WTC11 (cell line): ENCODE data around the gene MMP3. TPM values are rescaled to one million over a fixed set of nuclear protein-coding genes. Genes with fewer than 3 reads are reported as not detected.

Source experiments
- ATAC-seq: fragments of 200-7000 bp; cut with Tn5 transposase; 2 replicates; pipeline ENCODE4 v1.10.0; 2021; ENCODE audit warnings: mild to moderate bottlenecking, moderate library complexity
- CTCF ChIA-PET: fragments of 300-600 bp; sonication (Branson Sonifier 250); formaldehyde crosslinking; loops from one replicate; lab custom pipeline; 2021; ENCODE audit warnings: antibody characterized with exemption; lab: Charles Lee
- POLR2A ChIA-PET: fragments of 350-600 bp; sonication (Branson Sonifier 250); formaldehyde crosslinking; loops from one replicate; lab custom pipeline; 2021; ENCODE audit warnings: antibody characterized with exemption; lab: Charles Lee
- DNase-seq: peaks from one replicate; pipeline ENCODE4 v3.0.0; 2021; ENCODE audit warnings: low spot score
- H3K27ac Mint-ChIP-seq: 2 replicates; pipeline ENCODE4 v1.8.0; 2021; ENCODE audit warnings: mixed read lengths
- H3K27me3 Mint-ChIP-seq: 2 replicates; pipeline ENCODE4 v1.8.0; 2021; ENCODE audit warnings: low read depth, mild to moderate bottlenecking, moderate library complexity, mixed read lengths
- H3K36me3 Mint-ChIP-seq: 2 replicates; pipeline ENCODE4 v1.8.0; 2021; ENCODE audit warnings: mixed read lengths
- H3K4me1 Mint-ChIP-seq: 2 replicates; pipeline ENCODE4 v1.8.0; 2022; ENCODE audit warnings: mixed read lengths
- H3K4me3 Mint-ChIP-seq: 2 replicates; pipeline ENCODE4 v1.8.0; 2021; ENCODE audit warnings: mild to moderate bottlenecking, moderate library complexity, mixed read lengths
- H3K9me3 Mint-ChIP-seq: 2 replicates; pipeline ENCODE4 v1.8.0; 2021; ENCODE audit warnings: mixed read lengths
- ATF1 ChIP-seq: sonication (generic); formaldehyde crosslinking; IDR thresholded peaks from 2 replicates; pipeline ENCODE4 v1.8.1; 2023; ENCODE audit warnings: mild to moderate bottlenecking, moderate library complexity, missing genetic modification reagents
- CBFB ChIP-seq: sonication (generic); formaldehyde crosslinking; IDR thresholded peaks from 2 replicates; pipeline ENCODE4 v1.8.1; 2022; ENCODE audit warnings: mild to moderate bottlenecking, low read depth, missing genetic modification reagents
- CREB1 ChIP-seq: sonication (generic); formaldehyde crosslinking; IDR thresholded peaks from 2 replicates; pipeline ENCODE4 v1.8.0; 2023; ENCODE audit warnings: mild to moderate bottlenecking, missing genetic modification reagents
- ETV6 ChIP-seq: sonication (generic); formaldehyde crosslinking; IDR thresholded peaks from 2 replicates; pipeline ENCODE4 v1.8.1; 2022; ENCODE audit warnings: mild to moderate bottlenecking, missing genetic modification reagents
- GTF2I ChIP-seq: fragments of 250-450 bp; sonication (Bioruptor Pico); conservative IDR thresholded peaks from 2 replicates; pipeline ENCODE4 v1.4.0; 2021; ENCODE audit warnings: mild to moderate bottlenecking
- NFYB ChIP-seq: sonication (generic); formaldehyde crosslinking; conservative IDR thresholded peaks from 2 replicates; pipeline ENCODE4 v1.8.0; 2022; ENCODE audit warnings: low read depth, missing genetic modification reagents
- NR3C1 ChIP-seq: sonication (generic); formaldehyde crosslinking; conservative IDR thresholded peaks from 2 replicates; pipeline ENCODE4 v1.8.1; 2023; ENCODE audit warnings: low read depth, mild to moderate bottlenecking, missing genetic modification reagents
- OVOL2 ChIP-seq: fragments of 250-450 bp; sonication (Bioruptor Pico); IDR thresholded peaks from 2 replicates; pipeline ENCODE4 v1.9.0; 2021; ENCODE audit warnings: mild to moderate bottlenecking, borderline replicate concordance
- RELA ChIP-seq: sonication (generic); formaldehyde crosslinking; IDR thresholded peaks from 2 replicates; pipeline ENCODE4 v1.8.1; 2022; ENCODE audit warnings: missing genetic modification reagents, mild to moderate bottlenecking, borderline replicate concordance
- RORB ChIP-seq: fragments of 250-450 bp; sonication (Bioruptor Pico); IDR thresholded peaks from 2 replicates; pipeline ENCODE4 v1.9.0; 2021; ENCODE audit warnings: mild to moderate bottlenecking
- TEAD4 ChIP-seq: sonication (generic); formaldehyde crosslinking; IDR thresholded peaks from 2 replicates; pipeline ENCODE4 v1.8.0; 2022; ENCODE audit warnings: mild to moderate bottlenecking, missing genetic modification reagents
- ZNF263 ChIP-seq: sonication (generic); formaldehyde crosslinking; IDR thresholded peaks from 2 replicates; pipeline ENCODE4 v1.8.1; 2022; ENCODE audit warnings: low read depth, mild to moderate bottlenecking, moderate library complexity, missing genetic modification reagents
- ZNF396 ChIP-seq: fragments of 250-450 bp; sonication (Bioruptor Pico); IDR thresholded peaks from 2 replicates; pipeline ENCODE4 v1.8.0; 2021; ENCODE audit warnings: mild to moderate bottlenecking, moderate library complexity, borderline replicate concordance
- ZNF423 ChIP-seq: fragments of 250-450 bp; sonication (Bioruptor Pico); IDR thresholded peaks from 2 replicates; pipeline ENCODE4 v2.1.2; 2022; ENCODE audit warnings: mild to moderate bottlenecking, moderate library complexity
- total RNA-seq: library from RNA; stranded (reverse); gene quantifications from 3 replicates; pipeline ENCODE4 v1.2.3, GENCODE V29; 2021
- TF ChIP-seq, protein P1 (sequence below): sonication (generic); formaldehyde crosslinking; IDR thresholded peaks from 2 replicates; pipeline ENCODE4 v1.8.1; 2023; ENCODE audit warnings: mild to moderate bottlenecking, missing genetic modification reagents, moderate library complexity
- TF ChIP-seq, protein P2 (sequence below): sonication (generic); formaldehyde crosslinking; IDR thresholded peaks from 2 replicates; pipeline ENCODE4 v1.8.1; 2023; ENCODE audit warnings: mild to moderate bottlenecking, moderate library complexity, missing genetic modification reagents
- TF ChIP-seq, protein P3 (sequence below): sonication (generic); formaldehyde crosslinking; IDR thresholded peaks from 2 replicates; pipeline ENCODE4 v1.8.1; 2022; ENCODE audit warnings: mild to moderate bottlenecking, missing genetic modification reagents, moderate library complexity, borderline replicate concordance
- TF ChIP-seq, protein P4 (sequence below): sonication (generic); formaldehyde crosslinking; IDR thresholded peaks from 2 replicates; pipeline ENCODE4 v1.8.0; 2023; ENCODE audit warnings: mild to moderate bottlenecking, missing genetic modification reagents
- TF ChIP-seq, protein P5 (sequence below): sonication (generic); formaldehyde crosslinking; IDR thresholded peaks from 2 replicates; pipeline ENCODE4 v1.8.1; 2023; ENCODE audit warnings: mild to moderate bottlenecking, missing genetic modification reagents, borderline replicate concordance
- TF ChIP-seq, protein P6 (sequence below): sonication (generic); formaldehyde crosslinking; IDR thresholded peaks from 2 replicates; pipeline ENCODE4 v1.8.1; 2022; ENCODE audit warnings: mild to moderate bottlenecking, moderate library complexity, missing genetic modification reagents
- TF ChIP-seq, protein P7 (sequence below): sonication (generic); formaldehyde crosslinking; IDR thresholded peaks from 2 replicates; pipeline ENCODE4 v1.8.0; 2022; ENCODE audit warnings: mild to moderate bottlenecking, missing genetic modification reagents
- TF ChIP-seq, protein P8 (sequence below): sonication (generic); formaldehyde crosslinking; IDR thresholded peaks from 2 replicates; pipeline ENCODE4 v1.8.0; 2023; ENCODE audit warnings: missing genetic modification reagents

Gene MMP3
- total RNA-seq, 1 experiment from 2014 or later = not detected

DNA sequence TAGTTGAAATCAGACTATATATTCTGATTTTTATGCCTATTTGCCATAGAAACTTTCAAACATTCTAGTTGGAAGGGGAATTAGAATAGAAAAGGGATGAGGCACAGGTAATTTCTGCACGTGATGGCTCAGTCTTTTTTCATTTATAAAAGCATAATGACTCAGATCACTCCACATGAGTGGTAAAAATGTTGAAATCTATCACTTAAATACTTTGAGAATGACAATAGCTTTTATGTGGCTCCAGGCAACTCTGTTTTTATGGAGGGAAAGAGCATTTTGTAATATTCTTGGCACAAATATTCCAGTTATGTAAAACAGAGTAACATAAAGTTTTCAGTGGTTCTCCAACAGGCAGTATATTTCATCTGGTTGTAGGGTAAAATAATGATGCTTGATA, 5.9 kb upstream of the MMP3 start (continued):
- TF ChIP-seq, protein P1, sequence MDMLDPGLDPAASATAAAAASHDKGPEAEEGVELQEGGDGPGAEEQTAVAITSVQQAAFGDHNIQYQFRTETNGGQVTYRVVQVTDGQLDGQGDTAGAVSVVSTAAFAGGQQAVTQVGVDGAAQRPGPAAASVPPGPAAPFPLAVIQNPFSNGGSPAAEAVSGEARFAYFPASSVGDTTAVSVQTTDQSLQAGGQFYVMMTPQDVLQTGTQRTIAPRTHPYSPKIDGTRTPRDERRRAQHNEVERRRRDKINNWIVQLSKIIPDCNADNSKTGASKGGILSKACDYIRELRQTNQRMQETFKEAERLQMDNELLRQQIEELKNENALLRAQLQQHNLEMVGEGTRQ (CRISPR knock-in tag) = no peak
- TF ChIP-seq GTF2I (no peak), CREB1 (no peak), ATF1 (no peak), RELA (CRISPR knock-in tag) (no peak), TEAD4 (CRISPR knock-in tag) (no peak), RORB (CRISPR knock-in tag) (no peak)
- TF ChIP-seq, protein P2, sequence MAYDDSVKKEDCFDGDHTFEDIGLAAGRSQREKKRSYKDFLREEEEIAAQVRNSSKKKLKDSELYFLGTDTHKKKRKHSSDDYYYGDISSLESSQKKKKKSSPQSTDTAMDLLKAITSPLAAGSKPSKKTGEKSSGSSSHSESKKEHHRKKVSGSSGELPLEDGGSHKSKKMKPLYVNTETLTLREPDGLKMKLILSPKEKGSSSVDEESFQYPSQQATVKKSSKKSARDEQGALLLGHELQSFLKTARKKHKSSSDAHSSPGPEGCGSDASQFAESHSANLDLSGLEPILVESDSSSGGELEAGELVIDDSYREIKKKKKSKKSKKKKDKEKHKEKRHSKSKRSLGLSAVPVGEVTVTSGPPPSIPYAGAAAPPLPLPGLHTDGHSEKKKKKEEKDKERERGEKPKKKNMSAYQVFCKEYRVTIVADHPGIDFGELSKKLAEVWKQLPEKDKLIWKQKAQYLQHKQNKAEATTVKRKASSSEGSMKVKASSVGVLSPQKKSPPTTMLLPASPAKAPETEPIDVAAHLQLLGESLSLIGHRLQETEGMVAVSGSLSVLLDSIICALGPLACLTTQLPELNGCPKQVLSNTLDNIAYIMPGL = no peak
- TF ChIP-seq, protein P3, sequence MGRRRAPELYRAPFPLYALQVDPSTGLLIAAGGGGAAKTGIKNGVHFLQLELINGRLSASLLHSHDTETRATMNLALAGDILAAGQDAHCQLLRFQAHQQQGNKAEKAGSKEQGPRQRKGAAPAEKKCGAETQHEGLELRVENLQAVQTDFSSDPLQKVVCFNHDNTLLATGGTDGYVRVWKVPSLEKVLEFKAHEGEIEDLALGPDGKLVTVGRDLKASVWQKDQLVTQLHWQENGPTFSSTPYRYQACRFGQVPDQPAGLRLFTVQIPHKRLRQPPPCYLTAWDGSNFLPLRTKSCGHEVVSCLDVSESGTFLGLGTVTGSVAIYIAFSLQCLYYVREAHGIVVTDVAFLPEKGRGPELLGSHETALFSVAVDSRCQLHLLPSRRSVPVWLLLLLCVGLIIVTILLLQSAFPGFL (CRISPR knock-in tag) = no peak
- TF ChIP-seq, protein P4, sequence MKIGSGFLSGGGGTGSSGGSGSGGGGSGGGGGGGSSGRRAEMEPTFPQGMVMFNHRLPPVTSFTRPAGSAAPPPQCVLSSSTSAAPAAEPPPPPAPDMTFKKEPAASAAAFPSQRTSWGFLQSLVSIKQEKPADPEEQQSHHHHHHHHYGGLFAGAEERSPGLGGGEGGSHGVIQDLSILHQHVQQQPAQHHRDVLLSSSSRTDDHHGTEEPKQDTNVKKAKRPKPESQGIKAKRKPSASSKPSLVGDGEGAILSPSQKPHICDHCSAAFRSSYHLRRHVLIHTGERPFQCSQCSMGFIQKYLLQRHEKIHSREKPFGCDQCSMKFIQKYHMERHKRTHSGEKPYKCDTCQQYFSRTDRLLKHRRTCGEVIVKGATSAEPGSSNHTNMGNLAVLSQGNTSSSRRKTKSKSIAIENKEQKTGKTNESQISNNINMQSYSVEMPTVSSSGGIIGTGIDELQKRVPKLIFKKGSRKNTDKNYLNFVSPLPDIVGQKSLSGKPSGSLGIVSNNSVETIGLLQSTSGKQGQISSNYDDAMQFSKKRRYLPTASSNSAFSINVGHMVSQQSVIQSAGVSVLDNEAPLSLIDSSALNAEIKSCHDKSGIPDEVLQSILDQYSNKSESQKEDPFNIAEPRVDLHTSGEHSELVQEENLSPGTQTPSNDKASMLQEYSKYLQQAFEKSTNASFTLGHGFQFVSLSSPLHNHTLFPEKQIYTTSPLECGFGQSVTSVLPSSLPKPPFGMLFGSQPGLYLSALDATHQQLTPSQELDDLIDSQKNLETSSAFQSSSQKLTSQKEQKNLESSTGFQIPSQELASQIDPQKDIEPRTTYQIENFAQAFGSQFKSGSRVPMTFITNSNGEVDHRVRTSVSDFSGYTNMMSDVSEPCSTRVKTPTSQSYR (CRISPR knock-in tag) = no peak
- TF ChIP-seq, all 79 proteins: peak for 0

DNA sequence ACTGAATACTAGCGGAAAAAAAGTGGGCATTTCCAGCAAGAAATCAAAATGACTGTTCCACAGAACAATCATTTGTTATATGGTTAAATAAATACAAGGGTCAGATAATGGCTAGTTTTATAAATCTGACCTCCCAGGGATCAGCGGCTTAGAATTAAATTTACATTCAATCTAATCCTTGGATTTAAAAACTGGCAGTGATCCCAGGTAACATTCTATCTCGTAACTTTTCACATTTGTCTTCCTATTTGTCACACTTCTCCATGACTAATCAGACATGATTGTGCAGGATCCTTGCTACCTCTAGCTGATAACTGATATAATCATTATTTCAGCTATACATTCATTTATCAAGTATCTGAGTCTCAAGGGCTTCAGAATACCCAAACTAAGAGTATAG, 2.9 kb upstream of the MMP3 start:
- Mint-ChIP-seq H3K9me3 (peaks cover 4% of the 10 kb centered on the region; the same call in 1 of the 2 replicates), H3K27me3 (no peaks in the 10 kb centered on the region), H3K4me3 (no peak overlapping the region), H3K27ac (no peak overlapping the region), H3K36me3 (no peaks in the 10 kb centered on the region), H3K4me1 (peaks cover 6% of the 10 kb centered on the region)
- CTCF ChIA-PET = no interaction called here
- no peak for ATAC-seq
- no peak for DNase-seq
- POLR2A ChIA-PET = no interaction called here
- TF ChIP-seq, protein P5, sequence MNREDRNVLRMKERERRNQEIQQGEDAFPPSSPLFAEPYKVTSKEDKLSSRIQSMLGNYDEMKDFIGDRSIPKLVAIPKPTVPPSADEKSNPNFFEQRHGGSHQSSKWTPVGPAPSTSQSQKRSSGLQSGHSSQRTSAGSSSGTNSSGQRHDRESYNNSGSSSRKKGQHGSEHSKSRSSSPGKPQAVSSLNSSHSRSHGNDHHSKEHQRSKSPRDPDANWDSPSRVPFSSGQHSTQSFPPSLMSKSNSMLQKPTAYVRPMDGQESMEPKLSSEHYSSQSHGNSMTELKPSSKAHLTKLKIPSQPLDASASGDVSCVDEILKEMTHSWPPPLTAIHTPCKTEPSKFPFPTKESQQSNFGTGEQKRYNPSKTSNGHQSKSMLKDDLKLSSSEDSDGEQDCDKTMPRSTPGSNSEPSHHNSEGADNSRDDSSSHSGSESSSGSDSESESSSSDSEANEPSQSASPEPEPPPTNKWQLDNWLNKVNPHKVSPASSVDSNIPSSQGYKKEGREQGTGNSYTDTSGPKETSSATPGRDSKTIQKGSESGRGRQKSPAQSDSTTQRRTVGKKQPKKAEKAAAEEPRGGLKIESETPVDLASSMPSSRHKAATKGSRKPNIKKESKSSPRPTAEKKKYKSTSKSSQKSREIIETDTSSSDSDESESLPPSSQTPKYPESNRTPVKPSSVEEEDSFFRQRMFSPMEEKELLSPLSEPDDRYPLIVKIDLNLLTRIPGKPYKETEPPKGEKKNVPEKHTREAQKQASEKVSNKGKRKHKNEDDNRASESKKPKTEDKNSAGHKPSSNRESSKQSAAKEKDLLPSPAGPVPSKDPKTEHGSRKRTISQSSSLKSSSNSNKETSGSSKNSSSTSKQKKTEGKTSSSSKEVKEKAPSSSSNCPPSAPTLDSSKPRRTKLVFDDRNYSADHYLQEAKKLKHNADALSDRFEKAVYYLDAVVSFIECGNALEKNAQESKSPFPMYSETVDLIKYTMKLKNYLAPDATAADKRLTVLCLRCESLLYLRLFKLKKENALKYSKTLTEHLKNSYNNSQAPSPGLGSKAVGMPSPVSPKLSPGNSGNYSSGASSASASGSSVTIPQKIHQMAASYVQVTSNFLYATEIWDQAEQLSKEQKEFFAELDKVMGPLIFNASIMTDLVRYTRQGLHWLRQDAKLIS (CRISPR knock-in tag) = no peak
- TF ChIP-seq ZNF263 (CRISPR knock-in tag) = no peak
- no peak for TF ChIP-seq ZNF396 (CRISPR knock-in tag)
- TF ChIP-seq, protein P6, sequence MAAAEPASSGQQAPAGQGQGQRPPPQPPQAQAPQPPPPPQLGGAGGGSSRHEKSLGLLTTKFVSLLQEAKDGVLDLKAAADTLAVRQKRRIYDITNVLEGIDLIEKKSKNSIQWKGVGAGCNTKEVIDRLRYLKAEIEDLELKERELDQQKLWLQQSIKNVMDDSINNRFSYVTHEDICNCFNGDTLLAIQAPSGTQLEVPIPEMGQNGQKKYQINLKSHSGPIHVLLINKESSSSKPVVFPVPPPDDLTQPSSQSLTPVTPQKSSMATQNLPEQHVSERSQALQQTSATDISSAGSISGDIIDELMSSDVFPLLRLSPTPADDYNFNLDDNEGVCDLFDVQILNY (CRISPR knock-in tag) = no peak
- TF ChIP-seq NFYB (CRISPR knock-in tag) = no peak
- no peak for TF ChIP-seq OVOL2 (CRISPR knock-in tag)
- TF ChIP-seq, protein P7, sequence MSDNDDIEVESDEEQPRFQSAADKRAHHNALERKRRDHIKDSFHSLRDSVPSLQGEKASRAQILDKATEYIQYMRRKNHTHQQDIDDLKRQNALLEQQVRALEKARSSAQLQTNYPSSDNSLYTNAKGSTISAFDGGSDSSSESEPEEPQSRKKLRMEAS = no peak
- TF ChIP-seq ZNF423 (CRISPR knock-in tag) = no peak
- no peak for TF ChIP-seq RELA (CRISPR knock-in tag)
- no peak for TF ChIP-seq NR3C1 (CRISPR knock-in tag)
- TF ChIP-seq RORB (CRISPR knock-in tag) = no peak
- TF ChIP-seq, protein P2 = no peak
- TF ChIP-seq, protein P8, sequence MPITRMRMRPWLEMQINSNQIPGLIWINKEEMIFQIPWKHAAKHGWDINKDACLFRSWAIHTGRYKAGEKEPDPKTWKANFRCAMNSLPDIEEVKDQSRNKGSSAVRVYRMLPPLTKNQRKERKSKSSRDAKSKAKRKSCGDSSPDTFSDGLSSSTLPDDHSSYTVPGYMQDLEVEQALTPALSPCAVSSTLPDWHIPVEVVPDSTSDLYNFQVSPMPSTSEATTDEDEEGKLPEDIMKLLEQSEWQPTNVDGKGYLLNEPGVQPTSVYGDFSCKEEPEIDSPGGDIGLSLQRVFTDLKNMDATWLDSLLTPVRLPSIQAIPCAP (CRISPR knock-in tag) = no peak
- TF ChIP-seq ETV6 (CRISPR knock-in tag) = no peak
- TF ChIP-seq CBFB = no peak
